Stimulated activated CD8-positive, alpha-beta memory T cell treated with anti-CD3 and anti-CD28 coated beads, Interleukin-4, amount 100 ng/mL, for 48 hours (primary cell): Measurements from ENCODE around the gene AQR.
"Not testable (repeated sequence)": the region's sequence is repeated elsewhere in the genome, so short reads cannot be mapped to it uniquely, and the experiment has no call there.

Experiments
- DNase-seq: peaks from one replicate; pipeline ENCODE4 v3.0.0-alpha.2; 2020

The AQR gene

DNA sequence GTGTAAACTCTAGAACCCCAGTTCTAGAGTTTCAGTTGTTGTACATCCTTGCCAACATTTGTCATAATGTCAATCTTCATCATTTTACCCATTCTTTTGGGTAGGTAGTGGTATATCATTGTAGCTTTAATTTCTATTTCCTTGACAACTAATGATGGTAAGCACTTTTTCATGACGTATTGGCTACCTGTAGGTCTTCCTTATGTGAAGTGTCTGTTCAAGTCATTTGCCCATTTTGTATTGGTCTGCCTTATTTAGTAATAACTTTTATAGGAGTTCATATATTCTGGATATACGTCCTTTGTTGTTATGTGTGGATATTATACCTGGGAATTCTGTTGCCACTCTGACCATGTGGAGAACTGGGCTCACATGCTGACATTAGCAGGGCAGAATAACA, 100.4 kb downstream of the AQR start:
- DNase-seq = no peak

DNA sequence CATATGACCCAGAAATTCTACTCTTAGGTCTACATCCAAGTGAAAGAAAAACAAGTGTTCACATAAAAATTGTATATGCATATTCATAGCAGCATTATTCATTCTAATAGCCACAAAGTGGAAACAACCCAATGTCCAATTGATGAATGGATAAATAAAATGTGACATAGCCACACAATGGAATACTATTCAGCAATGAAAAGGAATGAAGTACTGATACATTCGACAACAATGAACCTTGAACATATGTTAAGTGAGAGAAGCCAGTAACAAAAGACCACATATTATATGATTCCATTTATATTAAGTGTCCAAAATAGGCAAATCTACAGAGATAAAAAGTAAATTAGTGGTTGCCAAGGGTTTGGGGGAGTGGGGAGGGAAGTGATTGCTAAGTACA, 104.0 kb downstream of the AQR start:
- DNase-seq = no peak

DNA sequence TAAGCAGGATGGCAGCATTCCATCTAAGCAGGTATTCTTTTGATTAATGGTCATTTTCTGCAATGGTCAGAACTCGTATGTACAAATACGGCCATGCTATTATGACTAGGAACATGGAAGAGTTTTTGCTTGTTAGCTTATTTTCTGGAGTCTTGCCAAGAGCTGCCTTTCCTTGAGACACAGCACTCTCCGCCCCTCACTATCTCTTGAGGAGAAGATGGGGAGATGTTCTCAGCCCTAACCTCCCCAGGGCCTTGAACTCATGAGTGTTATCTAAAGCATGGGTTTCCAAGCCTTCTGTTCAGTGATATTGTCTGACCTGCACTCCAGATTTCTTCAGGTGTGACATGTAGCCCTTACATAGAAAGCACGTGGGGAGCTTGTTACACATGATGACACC, 108.3 kb downstream of the AQR start:
- no peak for DNase-seq

DNA sequence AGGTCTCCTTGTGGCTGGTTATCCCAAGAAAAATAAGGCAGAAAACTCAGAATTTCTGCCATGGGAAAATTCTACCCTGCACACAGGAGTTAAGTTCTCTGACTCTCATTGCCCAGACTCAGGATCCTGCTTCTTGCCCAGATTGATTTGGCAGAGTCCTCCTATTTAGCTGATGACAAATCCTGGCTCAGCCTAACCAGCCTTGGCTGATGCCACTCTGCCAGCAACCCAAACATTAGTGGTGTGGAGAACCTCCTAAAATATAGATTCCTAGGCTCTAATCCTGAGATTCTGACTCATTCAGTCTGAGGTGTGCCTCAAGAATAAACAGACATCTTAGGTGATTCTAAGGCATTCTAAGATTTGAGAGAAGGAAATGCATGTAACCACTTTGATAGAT, 113.6 kb downstream of the AQR start:
- no peak for DNase-seq

DNA sequence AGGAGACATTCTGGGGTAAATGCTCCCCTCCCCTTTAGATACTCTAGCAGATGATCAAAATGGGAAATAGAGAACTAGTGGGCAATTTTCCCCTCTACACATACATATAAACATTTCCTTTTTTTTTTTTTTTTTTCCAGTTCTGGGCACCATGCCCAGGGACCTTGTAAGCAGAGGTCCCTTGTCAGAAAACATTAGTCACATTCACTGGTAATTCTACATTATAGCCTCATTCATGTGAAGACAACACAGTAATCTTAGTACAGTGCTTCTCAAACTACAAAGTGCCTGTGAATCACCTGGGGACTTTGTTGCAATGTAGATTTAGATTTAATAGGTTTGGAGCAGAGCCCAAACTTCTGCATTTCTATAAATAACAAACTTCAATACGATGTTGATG, 114.1 kb downstream of the AQR start:
- DNase-seq = no peak

DNA sequence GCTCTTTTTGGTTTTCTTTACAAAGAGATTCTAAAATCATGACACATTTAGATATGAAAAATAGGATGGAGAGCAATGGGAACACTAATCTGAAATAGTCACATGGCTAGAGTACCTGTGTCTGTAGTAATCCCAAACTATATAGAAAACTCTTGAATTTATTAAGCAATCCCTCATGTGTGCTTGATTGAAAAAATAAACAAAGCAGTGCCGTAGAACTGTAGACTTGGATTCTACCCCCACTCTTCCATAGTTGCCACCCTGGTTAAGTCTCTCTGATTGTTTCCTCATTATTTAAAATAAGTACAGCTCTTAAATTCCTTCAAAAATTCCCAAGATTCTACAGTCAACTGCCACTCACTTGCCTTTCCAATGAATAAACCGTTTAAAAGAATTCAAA, 115.3 kb downstream of the AQR start:
- no peak for DNase-seq

DNA sequence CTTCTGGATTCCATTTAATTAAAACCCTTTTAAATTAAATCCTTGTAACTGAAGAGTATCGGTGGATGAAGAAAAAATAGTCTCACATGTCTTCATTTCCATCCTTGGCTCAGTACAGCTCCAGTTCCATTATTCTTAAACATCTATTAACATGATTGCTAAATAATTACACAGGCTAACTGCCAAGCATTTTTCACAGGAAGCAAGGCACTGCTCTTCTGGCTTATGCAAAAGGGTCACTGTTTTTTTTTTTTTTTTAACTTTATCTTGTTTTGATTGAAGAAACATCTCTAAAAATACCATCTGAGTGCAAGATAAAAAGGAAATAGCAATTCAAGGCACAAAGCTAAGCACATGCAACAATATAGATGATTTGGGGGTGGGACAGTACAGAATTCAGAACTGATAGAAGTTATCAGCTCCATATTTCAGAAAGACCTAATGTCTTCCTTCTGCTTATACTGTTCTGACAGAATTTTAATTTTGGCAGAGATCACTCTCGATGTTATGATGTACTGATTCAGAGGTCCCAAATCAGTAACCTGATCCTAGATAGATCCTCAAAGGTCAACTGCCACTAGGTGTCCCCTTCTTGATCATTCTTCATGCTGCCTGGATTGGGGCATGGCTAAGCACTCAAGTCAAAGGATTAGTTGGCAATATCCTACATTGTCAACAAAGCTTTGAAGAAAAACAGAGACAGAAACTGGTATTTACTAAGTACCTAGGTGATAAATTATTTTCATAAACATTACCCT, 116.4 kb downstream of the AQR start:
- no peak for DNase-seq

DNA sequence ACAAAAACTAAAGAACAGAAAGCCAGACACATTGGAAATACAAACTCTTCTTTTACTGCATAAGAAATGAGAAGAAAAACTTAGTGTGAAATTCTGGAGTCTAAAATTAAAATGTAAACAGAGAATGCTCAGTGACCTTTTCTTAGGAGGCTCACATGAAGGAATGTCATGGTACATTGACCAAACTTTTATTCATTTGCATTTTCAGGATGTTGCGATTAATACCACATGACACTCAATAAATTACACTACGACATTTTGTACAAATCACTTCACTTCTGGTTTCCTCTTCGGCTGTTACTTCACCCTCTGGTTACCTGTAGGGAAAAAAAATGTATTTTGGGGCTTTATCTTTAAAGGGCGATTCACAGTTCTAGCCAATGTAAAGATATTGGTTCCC, 117.8 kb downstream of the AQR start:
- no peak for DNase-seq

DNA sequence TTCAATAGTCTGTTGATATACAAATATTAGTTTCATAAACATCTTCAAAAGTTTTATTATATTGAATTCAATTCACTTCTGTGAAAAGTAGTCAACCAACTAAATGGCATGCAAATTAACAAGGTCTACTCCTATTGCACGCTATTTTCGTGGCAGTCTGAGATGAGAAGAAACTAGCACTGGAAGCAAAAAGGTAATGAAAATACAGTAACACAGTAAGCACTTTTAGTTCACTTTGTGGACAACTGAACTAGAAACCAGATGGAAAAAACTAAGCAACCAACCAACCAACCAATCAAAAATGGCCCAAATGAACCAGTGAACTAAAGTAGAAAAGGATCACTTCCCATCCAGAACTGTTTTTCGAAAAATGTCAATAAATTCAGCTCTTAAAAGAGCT, 118.5 kb downstream of the AQR start:
- DNase-seq = no peak

DNA sequence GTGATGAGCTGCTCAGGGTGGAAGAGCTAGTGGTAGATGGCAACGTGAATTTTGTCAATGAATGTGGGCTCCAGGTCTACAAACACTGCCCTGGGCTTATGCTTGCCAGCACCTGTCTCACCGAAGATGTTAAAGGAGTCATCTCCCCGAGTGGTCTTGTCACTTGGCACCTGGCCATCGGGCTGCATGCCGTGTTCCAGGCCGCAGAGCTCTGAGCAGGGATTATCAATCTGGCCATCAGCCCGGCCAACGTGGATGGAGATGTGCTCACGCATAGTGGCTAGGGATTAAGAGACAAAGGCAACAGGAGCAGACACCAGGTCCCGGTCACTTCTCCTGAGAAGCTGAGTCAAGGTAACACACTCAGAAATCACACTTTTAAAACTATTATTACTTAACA, 119.4 kb downstream of the AQR start:
- DNase-seq = no peak

DNA sequence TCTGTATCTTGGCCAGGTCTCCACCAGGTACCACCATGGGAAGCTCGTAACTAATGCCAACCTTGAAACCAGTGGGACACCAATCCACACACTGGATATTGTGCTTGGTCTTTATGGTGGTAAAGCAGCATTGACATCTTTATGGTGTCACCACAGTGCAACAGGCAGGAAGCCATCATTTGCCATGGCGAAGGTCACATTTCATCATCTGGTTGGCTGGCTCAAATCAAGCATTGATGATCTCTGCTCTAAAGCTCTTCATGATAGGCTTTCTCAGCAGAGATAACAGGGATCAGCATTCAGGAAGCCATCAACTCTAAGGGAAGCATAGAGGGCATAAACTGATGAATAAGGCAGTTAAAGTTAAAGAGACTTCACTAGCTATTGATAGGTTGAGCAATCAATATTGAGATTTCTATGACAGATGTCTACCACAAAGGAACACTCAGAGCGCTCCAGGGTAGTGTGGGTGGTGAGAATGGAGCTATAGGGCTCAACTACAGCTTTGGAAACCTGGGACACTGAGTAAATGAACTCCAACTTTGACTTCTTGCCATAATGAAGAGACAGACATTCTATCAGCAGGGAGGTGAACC, 120.1 kb downstream of the AQR start:
- DNase-seq = no peak

DNA sequence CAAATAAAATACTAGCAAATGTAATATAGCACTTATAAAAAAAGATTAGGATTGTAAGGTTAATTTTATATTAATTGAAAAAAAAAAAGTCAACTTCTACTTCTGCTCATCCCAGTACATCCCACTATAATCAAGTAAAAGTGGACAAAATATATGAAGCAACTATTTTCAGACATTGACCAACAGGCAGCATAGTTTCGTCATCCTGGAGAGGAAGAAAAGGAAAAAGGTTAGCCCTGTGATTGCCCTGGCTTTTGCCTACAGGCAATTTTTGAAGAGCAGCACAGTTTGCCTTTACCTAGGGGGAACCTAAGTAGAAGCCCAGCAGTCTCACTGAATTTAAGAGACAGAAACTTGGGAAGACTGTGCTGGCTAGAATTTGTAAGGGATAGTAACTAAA, 121.9 kb downstream of the AQR start:
- DNase-seq = no peak

DNA sequence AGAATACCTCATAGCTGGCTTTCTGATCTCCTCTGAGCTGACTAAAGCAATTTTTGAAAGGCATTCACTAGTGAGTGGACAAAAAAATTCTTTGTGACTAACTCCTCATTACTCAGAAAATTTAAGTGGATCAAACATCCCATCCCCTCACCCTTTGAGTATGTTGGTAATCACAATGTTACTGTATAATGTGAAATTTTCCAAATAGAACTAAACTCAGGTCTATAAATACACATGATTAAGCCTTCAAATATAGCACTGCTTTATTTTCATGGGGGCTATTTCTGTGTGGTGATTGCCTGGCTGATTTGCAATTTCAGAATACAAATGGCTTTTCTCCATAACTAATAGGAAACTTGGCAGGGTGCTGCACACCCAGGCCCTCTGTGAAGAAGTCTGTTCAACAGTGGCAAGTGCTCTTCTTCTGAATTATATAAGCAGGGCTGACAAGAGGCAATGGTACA, 128.2 kb downstream of the AQR start:
- no peak for DNase-seq

DNA sequence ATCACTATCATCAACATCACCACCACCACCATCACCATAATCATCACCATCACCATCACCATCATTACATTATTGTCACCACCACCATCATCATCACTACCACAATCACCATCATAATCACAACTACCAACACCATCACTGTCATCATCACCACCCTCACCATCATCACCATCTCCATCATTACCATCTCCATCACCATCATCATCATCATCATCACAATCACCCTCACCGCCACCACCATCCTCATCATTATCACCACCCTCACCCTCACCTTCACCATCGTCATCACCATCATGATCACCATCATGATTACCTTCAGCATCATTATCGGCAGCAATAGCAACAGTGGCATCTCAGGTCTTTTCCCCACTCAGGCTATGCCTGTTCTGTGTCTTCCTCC, 131.3 kb downstream of the AQR start:
- no peak for DNase-seq

DNA sequence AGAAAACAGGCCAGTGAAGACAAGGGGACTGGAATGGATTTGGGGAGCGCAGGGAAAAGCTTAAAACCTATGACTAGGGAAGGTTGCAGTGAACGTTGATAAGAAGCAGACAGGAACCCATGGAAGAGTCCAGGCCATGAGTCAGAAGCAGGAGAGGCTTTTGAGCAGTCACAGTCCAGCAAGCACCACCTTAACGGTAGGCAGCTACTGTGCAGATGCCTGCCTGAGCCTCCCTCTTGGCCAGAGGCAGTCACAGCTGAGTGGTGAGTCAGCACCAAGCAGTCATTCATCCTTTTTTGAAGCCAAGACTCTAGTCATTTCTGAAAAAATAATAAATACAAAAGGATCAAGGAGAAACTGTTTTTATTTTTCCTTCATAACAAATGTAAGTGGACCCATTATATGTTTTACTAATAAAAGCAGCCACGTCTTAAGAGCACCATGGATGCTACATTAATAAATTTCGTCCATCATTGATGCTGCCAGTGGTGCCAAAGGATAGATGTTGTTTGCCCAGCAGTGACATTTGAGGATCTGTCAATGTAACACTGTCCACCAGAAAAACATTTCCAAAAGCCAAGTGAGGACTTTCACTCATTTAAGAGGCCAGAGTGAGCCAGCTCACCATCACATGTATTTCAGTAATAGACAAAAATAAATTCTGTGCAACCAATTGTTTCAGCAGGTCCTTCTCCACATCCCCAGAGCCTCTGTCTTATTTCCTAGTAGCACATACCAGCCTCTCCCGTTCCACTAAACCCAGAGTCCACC, 132.1 kb downstream of the AQR start:
- DNase-seq = no peak

DNA sequence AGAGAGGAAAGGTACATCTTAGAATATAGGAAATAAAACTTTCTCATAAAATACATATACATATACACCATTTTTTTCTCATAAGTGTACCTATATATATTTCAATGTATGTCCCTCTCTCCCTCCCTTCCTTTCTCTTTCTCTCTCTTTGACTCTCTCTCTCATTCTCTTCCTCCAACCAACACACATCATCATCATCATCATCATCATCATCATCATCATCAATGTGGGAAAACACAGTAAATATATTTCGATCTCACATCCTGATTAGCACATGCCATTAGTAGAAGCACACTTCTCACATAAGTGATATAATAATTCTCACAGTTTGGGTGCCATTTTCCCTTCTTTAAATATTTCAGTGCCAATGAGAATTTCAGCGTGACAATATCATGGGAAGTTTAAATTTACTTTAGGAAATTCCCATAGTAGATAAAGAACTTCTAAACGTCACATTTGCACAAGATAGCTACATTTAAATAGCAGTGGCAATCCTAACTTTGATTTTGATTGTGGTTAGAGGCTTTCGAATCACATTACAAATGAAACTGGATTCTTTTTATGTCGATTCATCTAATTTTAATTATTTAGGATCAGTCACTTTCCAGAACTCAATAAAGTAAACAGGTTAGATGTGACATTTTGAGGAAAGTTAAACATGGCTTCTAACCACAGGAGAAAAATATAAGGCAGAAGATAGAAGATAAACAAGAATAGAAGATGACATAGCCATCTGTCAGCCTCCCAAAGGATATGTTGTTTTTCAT, 141.2 kb downstream of the AQR start:
- DNase-seq = no peak

DNA sequence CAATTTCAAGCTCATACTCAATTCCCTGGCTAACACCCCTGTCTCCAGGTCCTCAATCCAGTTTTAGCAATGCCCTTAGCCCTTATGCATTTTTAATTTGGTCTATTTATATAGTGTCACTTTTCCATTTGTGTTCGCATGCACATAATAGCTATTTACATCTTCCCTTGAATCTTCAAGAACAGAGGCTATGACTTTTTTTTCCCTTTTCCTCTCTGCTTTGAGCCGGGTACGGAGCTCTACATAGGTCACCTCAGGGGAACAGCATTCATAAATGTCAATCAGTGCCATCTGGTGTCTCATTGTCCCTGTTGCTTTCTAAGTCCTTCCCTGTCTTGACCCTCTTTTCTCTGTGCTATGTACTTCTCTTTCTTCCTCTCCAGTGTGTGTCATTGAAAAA, 147.7 kb downstream of the AQR start:
- no peak for DNase-seq

DNA sequence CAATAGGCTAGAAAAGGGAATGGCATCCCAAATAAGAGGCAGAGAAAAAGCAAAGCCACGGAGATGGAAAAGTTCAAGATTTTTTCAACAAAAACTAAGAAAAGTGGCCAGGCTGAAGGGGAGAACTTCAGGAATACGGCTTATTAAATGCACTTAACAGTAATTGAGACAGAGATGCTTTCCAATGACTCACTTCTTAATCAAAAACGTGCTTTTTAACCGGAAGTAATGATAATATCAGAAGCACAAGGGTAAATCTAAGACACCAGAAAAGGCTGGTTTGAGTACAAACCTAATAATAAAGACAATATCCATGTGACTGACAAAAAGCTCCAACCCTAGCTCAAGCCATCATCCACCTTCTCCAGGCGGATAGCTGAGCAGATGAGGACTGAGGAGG, 149.4 kb downstream of the AQR start:
- no peak for DNase-seq

DNA sequence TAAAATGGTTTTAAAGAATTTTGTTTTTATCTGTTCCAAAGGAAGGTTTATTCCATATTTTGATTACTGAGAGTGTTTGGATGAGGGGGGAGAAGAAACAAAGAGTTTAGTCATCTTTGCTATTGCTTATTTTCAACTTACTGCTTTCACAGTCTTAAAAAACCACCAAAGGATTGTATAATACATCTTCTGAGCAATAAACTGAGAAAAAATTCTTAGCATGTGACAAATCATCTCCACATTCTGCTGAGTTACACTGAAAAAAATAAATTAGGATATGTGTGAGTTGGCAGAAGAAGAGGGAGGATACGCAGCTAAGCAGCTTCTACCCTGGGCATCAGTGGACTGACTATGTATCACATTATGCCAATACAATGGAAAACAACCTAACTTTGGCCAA, 151.0 kb downstream of the AQR start:
- DNase-seq = no peak

DNA sequence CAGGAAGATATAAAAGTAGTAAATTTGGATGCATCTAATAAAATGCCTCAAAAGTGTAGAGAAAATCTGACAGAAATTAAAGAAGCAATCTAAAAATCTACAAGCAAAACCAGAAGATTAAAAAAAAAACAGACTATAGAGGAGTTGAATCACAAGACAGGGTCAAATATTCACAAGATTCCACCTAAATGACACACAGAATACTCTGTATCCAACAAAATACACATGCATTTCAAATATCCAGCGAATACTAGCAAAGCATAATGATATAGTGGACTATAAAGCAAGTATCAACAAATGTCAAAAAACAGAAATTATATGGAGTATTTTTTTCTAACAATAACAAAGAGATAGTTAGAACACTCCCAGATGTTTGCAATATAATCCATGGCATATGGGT, 153.7 kb downstream of the AQR start:
- DNase-seq = no peak

DNA sequence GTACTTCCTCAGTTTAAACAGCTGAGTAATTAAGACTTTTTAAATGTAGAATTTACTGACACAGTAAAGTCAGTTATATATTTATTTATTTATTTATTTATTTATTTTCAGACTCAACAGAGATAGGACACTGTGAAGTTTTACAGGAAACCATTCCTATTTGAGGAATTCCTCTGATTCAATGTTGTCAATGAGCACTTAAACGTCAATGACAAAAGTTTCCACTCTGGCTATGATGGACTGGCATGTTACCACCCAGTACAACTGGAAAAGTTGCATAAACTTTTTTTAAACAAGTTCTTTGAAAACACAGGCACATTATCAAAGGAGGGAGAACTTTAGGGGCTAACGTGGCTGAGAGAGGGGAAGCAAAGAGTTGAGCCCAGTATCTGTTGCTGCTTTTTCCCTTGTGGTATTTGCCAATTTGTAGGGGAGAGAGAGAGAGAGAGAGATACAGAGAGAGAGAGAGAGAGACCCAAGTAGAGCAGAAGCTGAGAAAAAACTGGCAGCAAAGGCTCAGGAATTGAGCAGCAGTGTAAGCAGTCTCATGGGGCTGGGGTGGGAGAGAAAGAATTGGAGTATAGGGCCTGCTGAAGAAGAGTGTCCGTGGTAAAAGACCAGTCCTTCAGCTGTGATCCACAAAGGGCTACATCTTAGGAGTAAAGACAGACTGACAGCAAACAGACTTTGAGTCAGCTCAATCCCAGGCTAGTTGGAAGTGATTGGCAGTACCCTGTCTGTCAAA, 155.9 kb downstream of the AQR start:
- DNase-seq = no peak

DNA sequence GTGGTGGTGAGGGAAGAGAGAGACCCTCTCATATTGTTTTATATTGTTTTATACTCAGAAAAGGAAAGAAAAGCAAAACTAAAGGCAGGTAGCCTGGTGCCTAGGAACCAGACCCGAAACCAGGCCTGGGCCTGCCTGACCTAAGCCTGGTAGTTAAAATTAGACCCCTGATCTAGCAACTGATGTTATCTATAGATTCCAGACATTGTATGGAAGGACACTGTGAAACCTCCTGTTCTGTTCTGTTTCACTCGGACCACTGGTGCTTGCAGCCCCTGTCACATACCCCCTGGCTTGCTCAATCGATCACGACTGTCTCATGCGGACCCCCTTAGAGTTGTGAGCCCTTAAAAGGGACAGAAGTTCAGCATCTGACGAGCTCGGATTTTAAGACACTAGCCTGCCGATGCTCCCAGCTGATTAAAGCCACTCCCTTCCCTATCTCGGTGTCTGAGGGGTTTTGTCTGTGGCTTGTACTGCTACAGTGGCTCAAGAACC, 156.6 kb downstream of the AQR start:
- DNase-seq = not testable (repeated sequence)

DNA sequence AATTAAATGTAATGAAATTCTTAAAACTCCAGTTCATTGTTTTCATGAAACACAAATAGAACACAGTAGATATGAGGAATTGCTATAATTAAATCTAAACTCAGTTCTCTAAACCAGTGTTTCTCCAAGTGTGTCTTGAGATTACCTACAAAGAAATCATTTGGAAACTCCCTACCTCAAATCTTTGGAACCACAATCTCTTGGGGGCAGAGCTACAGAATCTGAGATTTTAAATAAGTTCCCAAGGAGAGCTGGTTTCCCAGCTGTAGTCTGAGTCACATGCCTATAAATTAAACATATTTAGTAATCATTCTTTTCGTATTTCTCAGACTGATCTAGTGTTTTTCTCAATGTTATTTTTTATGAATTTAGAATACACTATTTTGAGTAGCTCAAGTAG, 157.2 kb downstream of the AQR start:
- no peak for DNase-seq
